ENCODE data around the gene SAMD4A. TPM values are rescaled to one million over a fixed set of nuclear protein-coding genes. Genes with fewer than 3 reads are reported as not detected.

Gene SAMD4A
- polyA plus RNA-seq, 3 donors: 3.2 to 8.6 (median 4.2) TPM

GRCh38 chr14:54686871-54687749 lies 120.2 kb downstream of the SAMD4A start:
- no peak overlapping the region for H3K4me3 Mint-ChIP-seq
- peak overlapping the region in 1 of 7 donors; percentile 47 for H3K27ac Mint-ChIP-seq
- H3K4me3 ChIP-seq (replicated peaks in 1 of 3; ENCODE audit: low read depth in 2 of 3, low read length in 3 of 3): no peak overlapping the region
- 94% methylated on average over 6 of the region's 8 CpGs for WGBS (ENCODE audit: insufficient coverage)
- TF ChIP-seq CTCF (IDR thresholded peaks at IDR 0.05): no peak
- no peak for DNase-seq
- H3K27me3 Mint-ChIP-seq (ENCODE audit: low read depth in 3 of 3): peaks cover 1 to 8% (median 2%) of the 10 kb centered on the region in 3 donors
- H3K27me3 ChIP-seq (ENCODE audit: control insufficient read depth in 2 of 2, insufficient read depth in 2 of 2, low read length in 2 of 2): no peaks in the 10 kb centered on the region
- H3K27ac ChIP-seq (ENCODE audit: low read depth in 1 of 2, low read length in 2 of 2): no peak overlapping the region
- no peaks in the 10 kb centered on the region for H3K9me3 ChIP-seq (replicated peaks in 1 of 2; ENCODE audit: control insufficient read depth in 1 of 2, insufficient read depth in 1 of 2, low read length in 2 of 2)
- no peaks in the 10 kb centered on the region for H4K20me1 ChIP-seq (ENCODE audit: insufficient read depth, low read length)
- peaks cover 0 to 4% (median 0%) of the 10 kb centered on the region in 7 donors for H3K9me3 Mint-ChIP-seq
- no peaks in the 10 kb centered on the region for H3K79me2 ChIP-seq (ENCODE audit: insufficient read depth, low read length)
- H3K36me3 ChIP-seq (replicated peaks in 1 of 2; ENCODE audit: control insufficient read depth in 1 of 2, insufficient read depth in 2 of 2, low read length in 2 of 2): no peaks in the 10 kb centered on the region
- intact Hi-C loops (cut with micrococcal nuclease): no loop called here
- H3K36me3 Mint-ChIP-seq: no peaks in the 10 kb centered on the region
- H3K4me1 ChIP-seq (ENCODE audit: control insufficient read depth in 1 of 2, insufficient read depth in 2 of 2, low read length in 2 of 2): peaks cover 15 to 17% of the 10 kb centered on the region in 2 donors
- no peak overlapping the region for H3K4me2 ChIP-seq (replicated peaks; ENCODE audit: extremely low read depth, low read length, poor library complexity, severe bottlenecking)
- H2AFZ ChIP-seq (ENCODE audit: insufficient read depth, low read depth, low read length, poor library complexity, severe bottlenecking): no peak overlapping the region
- H3K9ac ChIP-seq (ENCODE audit: insufficient read depth, low read length, poor library complexity, severe bottlenecking): no peak overlapping the region
- H3K4me1 Mint-ChIP-seq: peaks cover 17% of the 10 kb centered on the region

GRCh38 chr14:54687750-54688119 lies 120.8 kb downstream of the SAMD4A start:
- Histone ChIP-seq H3K4me3 (replicated peaks in 1 of 3; ENCODE audit: low read depth in 2 of 3, low read length in 3 of 3) (no peak overlapping the region), H3K36me3 (replicated peaks in 1 of 2; ENCODE audit: control insufficient read depth in 1 of 2, insufficient read depth in 2 of 2, low read length in 2 of 2) (no peaks in the 10 kb centered on the region), H3K9me3 (replicated peaks in 1 of 2; ENCODE audit: control insufficient read depth in 1 of 2, insufficient read depth in 1 of 2, low read length in 2 of 2) (no peaks in the 10 kb centered on the region), H3K4me1 (ENCODE audit: control insufficient read depth in 1 of 2, insufficient read depth in 2 of 2, low read length in 2 of 2) (peaks cover 20 to 22% of the 10 kb centered on the region in 2 donors), H3K27me3 (ENCODE audit: control insufficient read depth in 2 of 2, insufficient read depth in 2 of 2, low read length in 2 of 2) (no peaks in the 10 kb centered on the region), H2AFZ (ENCODE audit: insufficient read depth, low read depth, low read length, poor library complexity, severe bottlenecking) (no peak overlapping the region), H3K79me2 (ENCODE audit: insufficient read depth, low read length) (no peaks in the 10 kb centered on the region), H3K4me2 (replicated peaks; ENCODE audit: extremely low read depth, low read length, poor library complexity, severe bottlenecking) (no peak overlapping the region), H3K9ac (ENCODE audit: insufficient read depth, low read length, poor library complexity, severe bottlenecking) (no peak overlapping the region), H3K27ac (ENCODE audit: low read depth in 1 of 2, low read length in 2 of 2) (no peak overlapping the region), H4K20me1 (ENCODE audit: insufficient read depth, low read length) (no peaks in the 10 kb centered on the region)
- Mint-ChIP-seq H3K27me3 (ENCODE audit: low read depth in 3 of 3) (peaks cover 1 to 5% (median 2%) of the 10 kb centered on the region in 3 donors), H3K4me1 (peaks cover 22% of the 10 kb centered on the region), H3K36me3 (no peaks in the 10 kb centered on the region), H3K4me3 (no peak overlapping the region), H3K27ac (peak overlapping the region in 2 of 7 donors; percentile 47 to 73), H3K9me3 (peaks cover 0 to 4% (median 0%) of the 10 kb centered on the region in 7 donors)
- no peak for TF ChIP-seq CTCF (IDR thresholded peaks at IDR 0.05)
- WGBS (ENCODE audit: insufficient coverage): 100% methylated on average over 1 of the region's 2 CpGs
- intact Hi-C loops (cut with micrococcal nuclease): no loop called here
- no peak for DNase-seq
